Fibroblast of gingiva (primary cell): ENCODE data around the gene MCM5.

ENCODE experiments used
- DNase-seq: peaks from one replicate; pipeline ENCODE4 v3.0.0-alpha.2; 2011; ENCODE audit warnings: low read depth

MCM5 gene

DNA sequence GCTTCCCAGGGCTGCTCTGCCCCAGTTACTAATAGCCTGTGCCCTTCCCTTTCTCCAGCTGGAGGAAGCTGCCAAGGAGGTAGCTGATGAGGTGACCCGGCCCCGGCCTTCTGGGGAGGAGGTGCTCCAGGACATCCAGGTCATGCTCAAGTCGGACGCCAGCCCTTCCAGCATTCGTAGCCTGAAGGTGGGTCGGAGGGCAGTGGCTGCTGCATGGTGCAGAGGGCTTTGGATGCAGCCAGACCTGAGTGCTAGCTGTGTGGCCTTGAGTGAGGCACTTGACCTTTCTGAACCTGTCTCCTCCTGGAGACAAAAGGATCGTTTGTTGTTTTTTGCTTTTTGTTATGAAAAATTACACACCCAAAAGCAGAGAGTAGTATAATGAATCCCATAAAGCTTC lies 3.4 kb downstream of the MCM5 start:
- DNase-seq: no peak

DNA sequence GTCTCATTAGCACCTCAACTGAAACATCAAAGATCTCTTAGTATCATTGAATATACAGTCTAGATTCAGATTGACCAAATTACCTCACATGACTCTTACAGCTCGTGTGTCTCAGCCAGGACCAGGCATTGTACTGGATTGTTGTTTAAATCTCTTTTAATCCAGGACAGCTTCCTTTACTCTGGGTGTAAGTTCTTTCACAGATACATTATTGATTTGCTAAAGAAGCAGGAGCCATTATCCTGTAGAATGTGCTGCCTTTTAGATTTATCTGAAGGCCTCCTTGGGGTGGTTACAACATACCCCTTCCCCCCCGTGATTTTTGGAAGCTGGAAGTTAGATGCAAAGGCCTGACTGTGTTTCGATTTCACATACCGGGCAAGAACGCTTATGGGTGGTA lies 4.2 kb downstream of the MCM5 start:
- no peak for DNase-seq

DNA sequence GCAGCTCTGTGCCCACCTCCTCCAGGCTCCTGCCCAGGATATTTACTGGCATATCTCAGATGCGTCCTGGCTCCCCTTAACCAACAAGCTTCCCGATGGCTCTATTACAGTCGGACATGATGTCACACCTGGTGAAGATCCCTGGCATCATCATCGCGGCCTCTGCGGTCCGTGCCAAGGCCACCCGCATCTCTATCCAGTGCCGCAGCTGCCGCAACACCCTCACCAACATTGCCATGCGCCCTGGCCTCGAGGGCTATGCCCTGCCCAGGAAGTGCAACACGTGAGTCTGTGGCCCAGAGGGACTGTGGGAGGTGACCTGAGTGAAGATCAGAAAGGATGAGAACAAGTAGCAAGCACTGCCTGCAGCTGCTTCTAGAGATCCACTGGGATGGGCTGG lies 6.5 kb downstream of the MCM5 start:
- no peak for DNase-seq

DNA sequence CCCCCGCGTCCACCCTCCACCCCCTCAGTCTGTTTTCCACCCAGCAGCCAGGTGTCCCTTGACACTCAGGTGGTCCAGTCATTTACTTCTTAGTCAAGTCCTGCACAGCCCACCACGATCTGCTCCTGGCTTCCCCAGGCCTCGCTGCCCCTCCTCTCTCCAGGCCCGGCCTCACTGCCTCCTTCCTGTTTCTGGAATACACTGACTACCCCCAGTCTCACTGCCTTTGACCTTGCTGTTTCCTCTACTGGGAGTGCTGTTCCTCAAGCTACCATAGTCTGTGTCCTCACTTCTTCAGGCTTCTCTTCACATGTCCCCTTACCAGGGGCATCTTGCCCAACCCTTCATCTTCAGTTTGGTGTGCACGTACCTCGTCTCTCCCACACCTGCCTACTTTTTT lies 7.4 kb downstream of the MCM5 start:
- no peak for DNase-seq

DNA sequence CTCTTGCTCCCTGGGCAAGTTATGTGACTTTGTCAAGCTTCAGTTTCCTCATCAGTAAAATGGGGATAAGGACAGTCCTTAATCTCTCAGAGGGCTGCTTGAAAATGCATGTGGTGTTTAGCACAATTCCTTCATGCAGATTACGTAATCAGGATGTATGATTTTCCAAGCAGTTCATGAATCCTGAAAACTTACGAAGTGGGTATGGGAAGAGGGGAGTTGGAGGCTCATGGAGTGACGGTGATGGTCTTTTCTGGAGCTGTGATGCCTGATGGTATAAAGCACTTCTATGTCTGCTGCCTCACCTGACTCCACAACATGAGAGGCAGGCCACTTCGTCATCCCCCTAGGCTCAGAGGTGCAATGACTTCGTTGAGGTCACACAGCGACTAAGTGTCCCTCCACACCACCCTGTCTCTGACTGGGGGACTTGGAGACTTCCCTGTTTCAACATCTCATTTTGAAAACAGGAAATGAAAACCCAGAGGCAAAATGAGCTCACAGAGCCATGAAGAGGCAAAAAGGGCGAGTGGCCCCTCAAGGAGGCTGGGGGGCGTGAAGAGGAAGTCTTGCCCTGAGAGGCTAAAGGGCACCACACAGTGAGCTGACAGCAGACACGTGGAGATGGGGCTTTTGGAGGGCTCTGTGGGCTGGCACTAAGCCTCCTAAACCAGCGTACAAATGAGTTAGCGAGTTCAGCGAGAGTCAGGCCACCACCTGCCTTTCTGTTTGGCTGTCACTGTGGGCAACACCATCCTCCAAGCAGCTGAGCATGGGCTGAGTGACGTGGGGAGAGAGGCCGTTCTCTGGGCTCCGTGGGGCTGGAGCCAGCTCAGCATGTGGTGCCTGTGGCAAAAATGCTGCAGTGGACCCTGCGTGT lies 10.1 kb downstream of the MCM5 start:
- DNase-seq: no peak

DNA sequence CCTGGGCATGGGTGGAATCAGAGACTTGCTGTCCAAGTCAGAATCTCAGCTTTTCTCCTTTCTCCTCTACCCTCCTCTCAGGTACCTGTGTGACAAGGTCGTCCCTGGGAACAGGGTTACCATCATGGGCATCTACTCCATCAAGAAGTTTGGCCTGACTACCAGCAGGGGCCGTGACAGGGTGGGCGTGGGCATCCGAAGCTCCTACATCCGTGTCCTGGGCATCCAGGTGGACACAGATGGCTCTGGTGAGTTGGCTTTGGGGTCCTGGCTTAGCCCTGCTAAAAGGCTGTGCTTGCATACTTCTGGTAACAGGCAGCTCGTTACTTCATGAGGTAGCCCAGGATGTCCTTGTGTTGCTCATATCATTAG lies 10.7 kb downstream of the MCM5 start:
- DNase-seq: no peak

DNA sequence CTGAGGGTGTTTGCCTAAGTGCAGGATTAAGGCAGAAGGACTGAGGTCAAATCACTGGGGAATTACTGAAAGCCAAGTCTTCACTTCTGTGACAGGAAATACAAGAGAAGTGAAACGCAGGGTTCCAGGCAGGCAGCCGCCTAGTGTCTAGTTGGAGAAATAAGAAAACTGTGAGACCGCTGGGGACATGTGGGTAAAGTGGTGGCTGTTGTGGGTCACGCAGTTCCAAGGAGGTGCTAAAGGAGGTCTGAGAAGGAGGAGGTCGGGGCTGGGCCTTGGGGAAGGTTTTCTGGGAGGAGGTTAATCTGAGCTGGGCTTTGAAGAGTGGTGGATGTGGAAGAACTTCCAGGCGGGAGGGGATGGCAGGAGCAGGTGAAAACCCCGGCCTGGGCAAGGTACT lies 11.2 kb downstream of the MCM5 start:
- no peak for DNase-seq

DNA sequence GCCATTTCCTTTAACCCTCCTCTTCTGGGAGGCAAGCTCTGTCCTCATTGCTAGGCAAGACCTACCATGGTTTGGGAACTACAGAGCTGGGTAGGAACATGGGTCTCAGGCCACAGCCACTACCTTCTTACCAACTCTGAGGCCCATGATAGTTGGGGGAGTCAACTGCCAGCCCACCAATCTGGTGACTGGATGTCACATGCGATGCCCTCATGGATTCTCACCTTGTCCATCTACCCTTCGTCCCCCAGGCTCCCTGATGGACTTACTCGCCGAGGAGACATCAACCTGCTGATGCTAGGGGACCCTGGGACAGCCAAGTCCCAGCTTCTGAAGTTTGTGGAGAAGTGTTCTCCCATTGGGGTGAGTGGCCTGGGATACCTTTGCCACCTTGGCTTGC lies 13.7 kb downstream of the MCM5 start:
- DNase-seq: no peak

DNA sequence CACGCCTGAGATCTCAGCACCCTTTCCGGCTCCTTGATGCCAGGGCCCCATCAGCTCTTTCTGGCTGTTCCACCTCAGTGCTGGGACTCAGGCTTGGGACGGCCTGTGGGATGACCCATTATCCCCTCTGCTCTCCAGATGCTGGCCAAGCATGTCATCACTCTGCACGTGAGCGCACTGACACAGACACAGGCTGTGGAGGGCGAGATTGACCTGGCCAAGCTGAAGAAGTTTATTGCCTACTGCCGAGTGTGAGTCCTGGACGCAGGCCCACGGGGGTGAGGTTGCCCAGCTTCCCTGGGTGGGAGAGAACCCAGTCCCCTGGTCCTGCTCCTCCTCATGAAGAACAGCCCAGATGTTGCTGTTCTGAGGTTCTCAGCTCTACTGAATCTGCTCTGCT lies 17.7 kb downstream of the MCM5 start:
- no peak for DNase-seq

DNA sequence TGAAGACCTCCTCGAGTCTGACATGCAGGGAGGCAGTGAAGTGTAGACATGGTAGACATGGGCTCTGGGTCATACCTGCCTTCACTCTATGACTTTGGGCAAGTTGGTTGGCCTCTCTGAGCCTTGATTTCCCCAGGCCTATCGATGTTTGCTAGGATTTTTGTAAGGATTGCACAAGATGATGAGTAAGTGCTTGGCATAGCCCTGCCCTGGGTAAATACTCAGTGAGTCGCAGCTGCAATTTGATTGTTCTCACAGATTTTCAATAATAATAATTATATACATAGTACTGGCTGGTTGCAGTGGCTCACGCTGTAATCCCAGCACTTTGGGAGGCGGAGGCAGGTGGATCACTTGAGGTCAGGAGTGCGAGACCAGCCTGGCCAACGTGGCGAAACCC lies 18.1 kb downstream of the MCM5 start:
- peak; percentile 44 for DNase-seq

DNA sequence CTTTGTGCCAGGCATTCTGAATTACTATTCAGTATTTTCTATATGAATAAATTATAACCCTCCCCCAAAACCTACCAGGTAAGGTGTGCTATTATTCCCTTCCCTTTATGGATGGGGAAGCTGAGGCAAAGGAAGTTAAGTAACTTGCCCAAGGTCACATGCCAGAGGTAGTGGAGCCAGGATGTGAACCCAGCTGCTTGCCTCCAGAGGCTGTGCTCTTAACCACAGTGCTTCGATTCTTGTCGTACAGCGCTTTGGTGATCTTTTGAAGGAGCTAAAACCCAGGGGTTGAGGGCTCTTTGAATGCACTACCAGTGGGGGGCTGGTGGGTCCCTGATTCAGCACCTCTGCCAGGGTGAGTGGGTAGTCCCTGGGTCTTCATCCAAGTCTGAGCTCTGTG lies 18.8 kb downstream of the MCM5 start:
- no peak for DNase-seq

DNA sequence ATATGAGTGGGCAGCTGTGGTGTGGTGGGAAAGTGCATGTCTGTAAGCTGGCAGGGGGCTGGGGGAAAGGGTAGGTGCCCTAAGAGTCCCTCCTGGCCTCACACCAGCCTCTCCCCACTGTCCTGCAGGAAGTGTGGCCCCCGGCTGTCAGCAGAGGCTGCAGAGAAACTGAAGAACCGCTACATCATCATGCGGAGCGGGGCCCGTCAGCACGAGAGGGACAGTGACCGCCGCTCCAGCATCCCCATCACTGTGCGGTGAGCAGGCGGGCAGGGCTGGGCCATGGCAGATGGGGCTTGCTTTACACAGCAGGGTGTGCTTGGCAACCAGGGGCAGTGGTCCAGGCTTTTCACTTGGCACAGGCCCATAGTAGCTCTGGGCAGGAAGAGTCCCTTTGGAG lies 19.8 kb downstream of the MCM5 start:
- no peak for DNase-seq

DNA sequence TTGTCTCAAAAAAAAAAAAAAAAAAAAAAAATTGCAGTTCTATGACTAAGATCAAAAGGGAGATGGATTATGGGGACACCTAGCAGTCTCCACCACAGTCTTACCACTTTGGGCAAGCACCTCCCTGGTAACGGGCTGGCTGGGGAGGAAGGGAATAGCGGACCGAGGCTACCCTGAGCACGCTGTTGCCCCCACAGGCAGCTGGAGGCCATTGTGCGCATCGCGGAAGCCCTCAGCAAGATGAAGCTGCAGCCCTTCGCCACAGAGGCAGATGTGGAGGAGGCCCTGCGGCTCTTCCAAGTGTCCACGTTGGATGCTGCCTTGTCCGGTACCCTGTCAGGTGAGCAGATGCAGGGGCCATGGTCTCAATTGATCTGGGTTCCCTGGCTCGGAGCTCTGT lies 21.2 kb downstream of the MCM5 start:
- no peak for DNase-seq

DNA sequence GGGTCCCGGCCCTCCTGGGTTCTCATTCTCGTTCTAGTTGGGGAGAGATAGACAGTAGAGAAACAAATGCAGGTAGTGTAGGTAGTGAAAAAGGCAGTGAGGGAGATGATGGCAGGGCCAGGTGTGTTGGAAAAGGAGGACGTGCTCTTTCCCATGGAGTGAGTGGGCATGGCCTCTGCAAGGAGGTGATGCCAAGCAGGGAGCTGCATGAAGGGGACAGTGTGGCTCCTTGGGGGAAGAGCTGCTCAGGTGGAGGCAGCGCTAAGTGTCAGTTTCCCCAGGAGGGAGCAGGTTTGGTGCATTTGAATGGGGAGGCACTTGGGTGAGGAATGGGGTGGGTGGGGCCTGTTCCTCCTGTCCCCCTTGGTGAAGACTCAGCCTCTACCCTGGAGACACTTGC lies 22.2 kb downstream of the MCM5 start:
- DNase-seq: no peak

DNA sequence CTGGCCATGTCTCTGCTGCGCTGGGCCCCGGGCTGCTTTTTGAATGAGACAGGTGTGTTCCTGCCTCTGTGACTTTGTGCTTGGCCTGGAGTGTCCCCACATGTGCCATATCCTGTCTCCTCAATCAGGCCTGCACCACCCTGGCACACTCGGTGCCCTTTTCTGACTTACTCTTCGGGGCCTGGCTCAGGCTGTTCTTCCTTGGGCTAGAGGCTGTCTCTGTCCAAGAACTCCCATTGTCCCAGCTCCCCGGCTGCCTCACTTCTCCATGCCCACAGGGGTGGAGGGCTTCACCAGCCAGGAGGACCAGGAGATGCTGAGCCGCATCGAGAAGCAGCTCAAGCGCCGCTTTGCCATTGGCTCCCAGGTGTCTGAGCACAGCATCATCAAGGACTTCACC lies 23.0 kb downstream of the MCM5 start:
- no peak for DNase-seq

DNA sequence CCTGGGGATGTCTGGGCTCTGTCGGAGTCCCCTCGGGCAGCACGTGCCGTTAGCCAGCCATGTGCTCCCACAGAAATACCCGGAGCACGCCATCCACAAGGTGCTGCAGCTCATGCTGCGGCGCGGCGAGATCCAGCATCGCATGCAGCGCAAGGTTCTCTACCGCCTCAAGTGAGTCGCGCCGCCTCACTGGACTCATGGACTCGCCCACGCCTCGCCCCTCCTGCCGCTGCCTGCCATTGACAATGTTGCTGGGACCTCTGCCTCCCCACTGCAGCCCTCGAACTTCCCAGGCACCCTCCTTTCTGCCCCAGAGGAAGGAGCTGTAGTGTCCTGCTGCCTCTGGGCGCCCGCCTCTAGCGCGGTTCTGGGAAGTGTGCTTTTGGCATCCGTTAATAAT lies 24.1 kb downstream of the MCM5 start:
- no peak for DNase-seq

DNA sequence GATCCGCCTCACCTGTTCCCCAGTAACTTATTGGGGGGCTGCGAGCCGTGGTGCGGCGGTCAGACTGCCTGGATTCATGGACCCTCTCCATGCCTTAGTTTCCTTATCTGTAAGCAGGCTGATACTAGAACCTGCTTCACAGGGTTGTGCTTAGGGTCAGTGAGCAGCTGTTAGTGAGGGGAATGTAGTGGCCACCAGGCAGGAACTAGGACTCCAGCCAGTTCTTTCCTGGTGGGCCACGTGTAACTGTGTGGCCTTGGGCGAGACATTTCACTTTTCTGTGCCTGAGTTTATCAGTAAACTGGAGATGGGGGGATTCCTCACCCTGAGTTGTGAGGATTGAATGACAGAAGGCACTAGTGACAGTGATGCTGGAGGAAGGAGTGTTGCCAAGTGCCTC lies 24.8 kb downstream of the MCM5 start:
- DNase-seq: no peak

DNA sequence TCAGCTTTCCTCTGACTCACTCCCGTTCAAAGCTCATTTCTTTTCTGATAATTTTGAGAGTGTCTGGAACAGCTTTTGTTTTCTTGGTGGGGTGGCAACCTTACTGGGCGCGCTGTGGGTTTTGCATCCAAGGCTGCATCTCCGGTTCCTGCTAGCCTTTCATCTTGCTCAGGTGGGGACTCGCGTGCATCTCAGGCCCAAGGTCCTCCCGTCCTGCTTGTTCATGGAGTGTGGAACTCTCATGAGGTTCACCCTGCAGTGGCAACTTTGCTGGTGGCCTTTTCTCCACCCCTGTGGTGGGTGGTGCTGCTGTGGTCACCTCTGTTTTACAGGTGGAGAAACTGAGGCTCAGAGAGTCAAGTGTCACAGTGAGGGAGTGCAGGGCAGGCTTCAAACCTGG lies 25.6 kb downstream of the MCM5 start:
- no peak for DNase-seq

DNA sequence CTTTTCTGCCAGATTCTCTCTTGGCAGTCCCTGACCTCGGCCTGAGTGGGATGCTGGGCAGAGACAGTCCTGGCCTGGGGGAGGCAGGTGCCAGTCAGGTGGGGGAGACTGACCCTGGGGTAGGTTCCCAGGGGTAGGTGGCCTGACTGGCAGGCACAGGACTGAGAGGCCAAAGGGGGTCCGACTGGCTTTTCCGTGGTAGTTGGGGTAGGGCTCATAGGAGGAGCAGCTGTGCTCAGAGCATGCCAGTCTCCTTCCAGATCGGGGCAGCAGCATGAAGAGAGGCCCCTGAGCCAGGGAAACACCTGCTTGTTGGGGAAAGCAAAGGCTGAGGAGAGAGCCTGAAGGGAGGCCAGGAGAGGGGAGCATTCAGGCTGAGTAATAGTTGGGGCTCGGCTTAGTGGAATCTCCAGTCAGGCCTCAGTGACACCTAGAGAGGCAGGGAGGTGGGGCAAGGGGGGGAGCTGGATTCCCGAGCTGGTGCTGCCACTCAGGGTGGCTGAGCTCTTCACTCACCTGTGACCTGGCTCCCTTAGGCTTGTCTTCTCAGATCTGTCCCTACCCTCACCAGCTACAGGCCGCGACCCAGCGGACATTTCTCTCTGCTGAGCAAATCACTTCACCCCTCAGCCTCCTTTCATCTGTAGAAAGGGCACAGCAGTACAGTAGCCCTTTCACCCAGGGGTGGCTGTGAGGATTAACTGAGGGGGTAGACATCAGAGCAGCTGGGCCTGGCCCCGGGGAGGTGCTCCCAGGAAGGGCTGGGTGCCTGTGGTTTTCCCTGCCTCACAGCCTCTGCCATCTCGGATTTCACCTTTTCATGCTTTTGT lies 26.2 kb downstream of the MCM5 start:
- DNase-seq: peak; percentile 5

DNA sequence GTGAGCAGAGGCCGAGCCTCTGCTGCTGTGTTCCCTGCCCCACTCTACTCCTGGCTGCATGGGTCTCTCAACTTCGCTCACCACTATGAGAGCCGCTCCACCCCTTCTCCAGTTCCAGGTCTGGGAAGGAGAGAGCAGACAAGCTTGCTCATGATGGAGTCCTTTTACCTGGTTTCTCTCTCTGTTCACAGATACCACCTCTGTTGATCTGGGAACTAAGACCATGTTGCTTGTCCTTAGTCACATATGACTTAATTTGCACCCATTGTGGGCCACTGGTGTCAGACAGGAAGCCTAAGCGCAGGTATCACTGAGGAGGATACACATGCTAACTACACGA lies 26.8 kb downstream of the MCM5 start:
- DNase-seq: no peak

DNA sequence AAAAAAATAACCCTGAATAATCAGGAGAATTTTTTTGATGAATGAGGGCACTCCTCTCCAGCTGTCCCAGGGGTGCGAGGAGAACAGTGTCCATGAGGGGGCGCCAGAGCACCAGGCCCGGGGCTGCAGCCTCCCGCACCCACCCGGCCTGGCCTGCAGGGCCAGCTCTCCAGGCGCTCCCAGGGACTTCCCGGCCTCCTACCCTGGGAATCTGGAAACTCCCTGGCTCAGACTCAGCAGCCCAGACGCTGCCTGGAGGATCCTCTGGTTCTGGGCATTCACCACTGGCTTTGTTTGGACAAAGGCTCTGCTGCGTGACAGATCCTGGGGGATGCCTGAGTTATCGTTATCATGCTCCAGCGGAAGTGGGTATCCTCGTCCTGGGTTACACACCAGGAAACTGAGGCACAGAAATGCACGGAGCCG lies 31.0 kb downstream of the MCM5 start:
- DNase-seq: peak; percentile 87

DNA sequence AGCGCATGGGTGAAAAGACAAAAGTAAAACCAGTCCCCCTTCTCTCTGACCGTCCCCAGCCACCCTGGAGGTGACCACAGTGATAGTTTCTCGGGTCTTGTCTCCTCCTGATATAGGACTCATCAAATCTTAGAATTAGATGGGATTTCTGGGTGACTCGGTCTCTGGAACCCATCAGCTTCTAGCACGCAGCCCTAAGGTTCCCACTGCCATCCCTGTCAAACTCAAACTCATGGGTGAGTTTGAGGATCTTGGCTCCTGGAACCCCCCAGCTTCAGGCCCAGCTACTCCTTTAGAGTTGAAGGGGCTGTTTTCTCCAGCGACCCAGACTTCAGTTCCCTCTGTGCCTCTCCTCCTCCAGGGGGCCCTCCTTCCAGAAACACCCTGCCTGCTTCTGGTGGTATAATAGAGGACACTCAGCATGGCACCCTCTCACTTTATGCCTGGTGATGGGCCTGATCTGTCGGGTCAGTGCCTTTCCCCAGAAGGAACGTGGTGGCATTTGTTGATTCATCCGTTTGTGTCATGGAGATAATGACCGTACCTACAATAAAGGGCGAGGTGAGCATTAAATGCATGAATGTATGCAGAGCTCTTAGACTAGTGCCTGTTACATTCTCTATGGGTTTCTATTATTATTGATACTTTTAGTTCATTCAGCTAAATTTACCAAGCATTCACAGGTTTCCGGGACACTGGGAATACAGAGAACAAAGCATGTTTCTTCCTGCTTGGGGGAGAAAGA lies 31.7 kb downstream of the MCM5 start:
- DNase-seq: no peak
